Neuronal stem cell (in vitro differentiated cells): Measurements from ENCODE around the gene SCYL1.

Experiments
- DNase-seq: peaks from one replicate; pipeline ENCODE4 v3.0.0-alpha.2; 2013; ENCODE audit warnings: low spot score
- H2AFZ ChIP-seq: one replicate; pipeline ENCODE4 v1.6.1; 2013; ENCODE audit warnings: mild to moderate bottlenecking, low read length, inconsistent platforms
- H2AK5ac ChIP-seq: 2 replicates; pipeline ENCODE4 v1.6.1; 2013; ENCODE audit warnings: low read depth, mild to moderate bottlenecking, inconsistent platforms, low read length, moderate library complexity, mixed read lengths
- H2BK120ac ChIP-seq: 2 replicates; pipeline ENCODE4 v1.6.1; 2013; ENCODE audit warnings: low read depth, mild to moderate bottlenecking, inconsistent platforms, low read length, moderate library complexity, mixed read lengths
- H2BK12ac ChIP-seq: one replicate; pipeline ENCODE4 v1.6.1; 2013; ENCODE audit warnings: low read length, inconsistent platforms
- H2BK15ac ChIP-seq: 2 replicates; pipeline ENCODE4 v1.6.1; 2013; ENCODE audit warnings: mild to moderate bottlenecking, low read length, inconsistent platforms, mixed read lengths
- H2BK5ac ChIP-seq: one replicate; pipeline ENCODE4 v1.6.1; 2013; ENCODE audit warnings: inconsistent platforms, mild to moderate bottlenecking, low read length, moderate library complexity
- H3K14ac ChIP-seq: one replicate; pipeline ENCODE4 v1.6.1; 2013; ENCODE audit warnings: low read length, inconsistent platforms
- H3K18ac ChIP-seq: 2 replicates; pipeline ENCODE4 v1.6.1; 2013; ENCODE audit warnings: low read length, inconsistent platforms
- H3K23ac ChIP-seq: 2 replicates; pipeline ENCODE4 v1.6.1; 2013; ENCODE audit warnings: low read depth, mild to moderate bottlenecking, mixed read lengths, low read length, inconsistent platforms; ENCODE audit not compliant: poor library complexity
- H3K27ac ChIP-seq: replicated peaks from 3 replicates; pipeline ENCODE4 v1.5.1; 2013; ENCODE audit warnings: low read length, inconsistent platforms
- H3K27me3 ChIP-seq, 3 experiments: 2 replicates each; pipeline ENCODE4 v1.6.1; 2013; ENCODE audit warnings: low read length in 3 of 3, mild to moderate bottlenecking in 2 of 3, inconsistent platforms in 1 of 3, low read depth in 1 of 3, mixed read lengths in 1 of 3, moderate library complexity in 1 of 3; ENCODE audit not compliant: control insufficient read depth in 3 of 3, insufficient read depth in 3 of 3
- H3K36me3 ChIP-seq, 2 donors: replicated peaks in 1 of 2; 2 replicates each; pipeline ENCODE4 v1.6.1; 2013; ENCODE audit warnings: low read length in 2 of 2; ENCODE audit not compliant: control insufficient read depth in 2 of 2, insufficient read depth in 2 of 2
- H3K4ac ChIP-seq: 2 replicates; pipeline ENCODE4 v1.6.1; 2013; ENCODE audit warnings: inconsistent platforms, mild to moderate bottlenecking, low read length, moderate library complexity
- H3K4me1 ChIP-seq, 2 donors: 1 replicate in 1 of 2; 2 replicates in 1 of 2; pipeline ENCODE4 v1.6.1; 2013; ENCODE audit warnings: low read length in 2 of 2, low read depth in 1 of 2; ENCODE audit not compliant: control insufficient read depth in 2 of 2, insufficient read depth in 1 of 2
- H3K4me2 ChIP-seq: one replicate; pipeline ENCODE4 v1.6.1; 2013; ENCODE audit warnings: mild to moderate bottlenecking, low read length, inconsistent platforms; ENCODE audit not compliant: insufficient read depth, poor library complexity, severe bottlenecking
- H3K4me3 ChIP-seq, 2 donors: 2 replicates each; pipeline ENCODE4 v1.5.1; 2013; ENCODE audit warnings: low read length in 2 of 2, mild to moderate bottlenecking in 2 of 2, inconsistent platforms in 1 of 2, moderate library complexity in 1 of 2
- H3K79me1 ChIP-seq: one replicate; pipeline ENCODE4 v1.6.1; 2013; ENCODE audit warnings: low read depth, mild to moderate bottlenecking, inconsistent platforms, low read length, moderate library complexity
- H3K9ac ChIP-seq: one replicate; pipeline ENCODE4 v1.6.1; 2013; ENCODE audit warnings: mild to moderate bottlenecking, low read depth, low read length, inconsistent platforms; ENCODE audit not compliant: poor library complexity
- H3K9me3 ChIP-seq, 2 donors: replicated peaks in 1 of 2; 2 replicates each; pipeline versions ENCODE3 to v1.6.1; 2013; ENCODE audit warnings: low read length in 2 of 2, mild to moderate bottlenecking in 2 of 2, inconsistent platforms in 1 of 2, low read depth in 1 of 2, mixed read lengths in 1 of 2, moderate library complexity in 1 of 2; ENCODE audit not compliant: control insufficient read depth in 2 of 2, insufficient read depth in 1 of 2
- H4K8ac ChIP-seq: one replicate; pipeline ENCODE4 v1.6.1; 2013; ENCODE audit warnings: low read depth, mild to moderate bottlenecking, inconsistent platforms, low read length, moderate library complexity
- H4K91ac ChIP-seq: one replicate; pipeline ENCODE4 v1.6.1; 2013; ENCODE audit warnings: low read length, low read depth, mild to moderate bottlenecking, inconsistent platforms; ENCODE audit not compliant: poor library complexity
- WGBS, 2 donors: extraction: QIAGEN DNeasy Blood & Tissue Kit; methylation state at CpG; one replicate each; pipeline ENCODE4 v1.1.7; 2013; ENCODE audit warnings: missing lambda C conversion rate in 2 of 2, mixed read lengths in 1 of 2; ENCODE audit not compliant: insufficient read length in 2 of 2, insufficient replicate concordance in 1 of 2; ENCODE audit errors: extremely low coverage in 2 of 2; 5-methylcytosine and 5-hydroxymethylcytosine counted together

The SCYL1 gene

DNA sequence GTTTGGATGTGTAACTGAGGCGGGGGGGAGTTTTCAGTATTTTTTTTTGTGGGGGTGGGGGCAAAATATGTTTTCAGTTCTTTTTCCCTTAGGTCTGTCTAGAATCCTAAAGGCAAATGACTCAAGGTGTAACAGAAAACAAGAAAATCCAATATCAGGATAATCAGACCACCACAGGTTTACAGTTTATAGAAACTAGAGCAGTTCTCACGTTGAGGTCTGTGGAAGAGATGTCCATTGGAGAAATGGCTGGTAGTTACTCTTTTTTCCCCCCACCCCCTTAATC is 23.8 kb upstream of the SCYL1 start:
- Histone ChIP-seq H3K4me1 (peaks cover 5 to 9% of the 10 kb centered on the region in 2 donors), H3K9me3 (no peaks in the 10 kb centered on the region), H3K79me1 (no peaks in the 10 kb centered on the region), H2BK12ac (no peak overlapping the region), H2AK5ac (no peak overlapping the region), H3K4me3 (peak overlapping the region; percentile 72 to 87), H2BK5ac (no peak overlapping the region), H3K14ac (no peak overlapping the region), H4K8ac (no peak overlapping the region), H3K36me3 (peaks cover 41 to 59% of the 10 kb centered on the region in 2 donors), H3K27me3 (no peaks in the 10 kb centered on the region), H4K91ac (no peak overlapping the region), H3K4me2 (peak overlapping the region; percentile 13), H2BK120ac (no peak overlapping the region), H2AFZ (no peak overlapping the region), H3K23ac (no peak overlapping the region), H3K4ac (no peak overlapping the region), H3K9ac (no peak overlapping the region), H3K18ac (no peak overlapping the region), H3K27ac (no peak overlapping the region), H2BK15ac (no peak overlapping the region)
- no peak for DNase-seq
- no CpG with 5 or more reads among the region's 2 CpGs for WGBS, 2 donors

DNA sequence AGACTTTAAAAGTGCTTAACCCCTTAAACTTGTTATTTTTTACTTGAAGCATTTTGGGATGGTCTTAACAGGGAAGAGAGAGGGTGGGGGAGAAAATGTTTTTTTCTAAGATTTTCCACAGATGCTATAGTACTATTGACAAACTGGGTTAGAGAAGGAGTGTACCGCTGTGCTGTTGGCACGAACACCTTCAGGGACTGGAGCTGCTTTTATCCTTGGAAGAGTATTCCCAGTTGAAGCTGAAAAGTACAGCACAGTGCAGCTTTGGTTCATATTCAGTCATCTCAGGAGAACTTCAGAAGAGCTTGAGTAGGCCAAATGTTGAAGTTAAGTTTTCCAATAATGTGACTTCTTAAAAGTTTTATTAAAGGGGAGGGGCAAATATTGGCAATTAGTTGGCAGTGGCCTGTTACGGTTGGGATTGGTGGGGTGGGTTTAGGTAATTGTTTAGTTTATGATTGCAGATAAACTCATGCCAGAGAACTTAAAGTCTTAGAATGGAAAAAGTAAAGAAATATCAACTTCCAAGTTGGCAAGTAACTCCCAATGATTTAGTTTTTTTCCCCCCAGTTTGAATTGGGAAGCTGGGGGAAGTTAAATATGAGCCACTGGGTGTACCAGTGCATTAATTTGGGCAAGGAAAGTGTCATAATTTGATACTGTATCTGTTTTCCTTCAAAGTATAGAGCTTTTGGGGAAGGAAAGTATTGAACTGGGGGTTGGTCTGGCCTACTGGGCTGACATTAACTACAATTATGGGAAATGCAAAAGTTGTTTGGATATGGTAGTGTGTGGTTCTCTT is 23.2 kb upstream of the SCYL1 start:
- no peak for DNase-seq
- Histone ChIP-seq H3K36me3 (peaks cover 45 to 64% of the 10 kb centered on the region in 2 donors), H3K9ac (peak overlapping the region; percentile 56), H3K9me3 (no peaks in the 10 kb centered on the region), H3K4me2 (peak overlapping the region; percentile 29), H2AK5ac (no peak overlapping the region), H2AFZ (no peak overlapping the region), H3K79me1 (no peaks in the 10 kb centered on the region), H3K27me3 (no peaks in the 10 kb centered on the region), H3K14ac (no peak overlapping the region), H3K18ac (no peak overlapping the region), H4K8ac (no peak overlapping the region), H4K91ac (no peak overlapping the region), H3K4me1 (peaks cover 2 to 8% of the 10 kb centered on the region in 2 donors), H3K27ac (no peak overlapping the region), H3K4ac (no peak overlapping the region), H3K4me3 (peak overlapping the region; percentile 72 to 87), H2BK12ac (no peak overlapping the region), H3K23ac (no peak overlapping the region), H2BK5ac (no peak overlapping the region), H2BK15ac (no peak overlapping the region), H2BK120ac (no peak overlapping the region)
- no CpG with 5 or more reads among the region's 3 CpGs for WGBS, 2 donors

DNA sequence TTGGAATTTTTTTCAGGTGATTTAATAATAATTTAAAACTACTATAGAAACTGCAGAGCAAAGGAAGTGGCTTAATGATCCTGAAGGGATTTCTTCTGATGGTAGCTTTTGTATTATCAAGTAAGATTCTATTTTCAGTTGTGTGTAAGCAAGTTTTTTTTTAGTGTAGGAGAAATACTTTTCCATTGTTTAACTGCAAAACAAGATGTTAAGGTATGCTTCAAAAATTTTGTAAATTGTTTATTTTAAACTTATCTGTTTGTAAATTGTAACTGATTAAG is 22.7 kb upstream of the SCYL1 start:
- Histone ChIP-seq H2BK5ac (no peak overlapping the region), H3K36me3 (peaks cover 46 to 70% of the 10 kb centered on the region in 2 donors), H3K4me1 (peaks cover 2 to 9% of the 10 kb centered on the region in 2 donors), H3K4ac (no peak overlapping the region), H2AK5ac (no peak overlapping the region), H3K27ac (no peak overlapping the region), H3K4me3 (peak overlapping the region; percentile 72 to 87), H3K27me3 (no peaks in the 10 kb centered on the region), H3K14ac (no peak overlapping the region), H3K4me2 (no peak overlapping the region), H3K18ac (no peak overlapping the region), H2BK15ac (no peak overlapping the region), H2BK120ac (no peak overlapping the region), H3K9ac (no peak overlapping the region), H3K79me1 (no peaks in the 10 kb centered on the region), H3K9me3 (no peaks in the 10 kb centered on the region), H2AFZ (no peak overlapping the region), H4K91ac (no peak overlapping the region), H4K8ac (no peak overlapping the region), H3K23ac (no peak overlapping the region), H2BK12ac (no peak overlapping the region)
- DNase-seq: no peak

DNA sequence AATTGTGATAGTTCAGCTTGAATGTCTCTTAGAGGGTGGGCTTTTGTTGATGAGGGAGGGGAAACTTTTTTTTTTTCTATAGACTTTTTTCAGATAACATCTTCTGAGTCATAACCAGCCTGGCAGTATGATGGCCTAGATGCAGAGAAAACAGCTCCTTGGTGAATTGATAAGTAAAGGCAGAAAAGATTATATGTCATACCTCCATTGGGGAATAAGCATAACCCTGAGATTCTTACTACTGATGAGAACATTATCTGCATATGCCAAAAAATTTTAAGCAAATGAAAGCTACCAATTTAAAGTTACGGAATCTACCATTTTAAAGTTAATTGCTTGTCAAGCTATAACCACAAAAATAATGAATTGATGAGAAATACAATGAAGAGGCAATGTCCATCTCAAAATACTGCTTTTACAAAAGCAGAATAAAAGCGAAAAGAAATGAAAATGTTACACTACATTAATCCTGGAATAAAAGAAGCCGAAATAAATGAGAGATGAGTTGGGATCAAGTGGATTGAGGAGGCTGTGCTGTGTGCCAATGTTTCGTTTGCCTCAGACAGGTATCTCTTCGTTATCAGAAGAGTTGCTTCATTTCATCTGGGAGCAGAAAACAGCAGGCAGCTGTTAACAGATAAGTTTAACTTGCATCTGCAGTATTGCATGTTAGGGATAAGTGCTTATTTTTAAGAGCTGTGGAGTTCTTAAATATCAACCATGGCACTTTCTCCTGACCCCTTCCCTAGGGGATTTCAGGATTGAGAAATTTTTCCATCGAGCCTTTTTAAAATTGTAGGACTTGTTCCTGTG is 22.1 kb upstream of the SCYL1 start:
- Histone ChIP-seq H2BK120ac (no peak overlapping the region), H3K18ac (no peak overlapping the region), H3K23ac (no peak overlapping the region), H3K4me3 (peak overlapping the region; percentile 72 to 86), H2AFZ (no peak overlapping the region), H3K9ac (no peak overlapping the region), H3K36me3 (peaks cover 46 to 74% of the 10 kb centered on the region in 2 donors), H3K9me3 (no peaks in the 10 kb centered on the region), H2AK5ac (no peak overlapping the region), H3K4ac (no peak overlapping the region), H3K4me2 (peak overlapping the region; percentile 50), H3K14ac (no peak overlapping the region), H4K8ac (no peak overlapping the region), H3K4me1 (peaks cover 2 to 10% of the 10 kb centered on the region in 2 donors), H2BK5ac (no peak overlapping the region), H3K27me3 (no peaks in the 10 kb centered on the region), H2BK15ac (no peak overlapping the region), H3K79me1 (no peaks in the 10 kb centered on the region), H3K27ac (no peak overlapping the region), H2BK12ac (no peak overlapping the region), H4K91ac (no peak overlapping the region)
- no CpG with 5 or more reads among the region's 6 CpGs for WGBS, 2 donors
- DNase-seq: no peak
